ENCODE measurements around the gene MAP3K14.

- TF ChIP-seq TAF1 (IDR thresholded peaks at IDR 0.05; ENCODE audit: low read depth) = peak; percentile 63; the same call in 1 of the 2 replicates
- TF ChIP-seq YY1 (IDR thresholded peaks at IDR 0.05; ENCODE audit: low read depth) = no peak; the same call in 1 of the 2 replicates
- peak; percentile 61 for TF ChIP-seq USF1 (IDR thresholded peaks at IDR 0.05)
- TF ChIP-seq TEAD4 (IDR thresholded peaks at IDR 0.05) = peak; percentile 7
- TF ChIP-seq RAD21 (IDR thresholded peaks at IDR 0.05; ENCODE audit: low read depth) = no peak
- peak; percentile 81 for TF ChIP-seq MAX (IDR thresholded peaks at IDR 0.05)
- TF ChIP-seq TCF12 (IDR thresholded peaks at IDR 0.05; ENCODE audit: low read depth) = no peak; the same call in 1 of the 2 replicates
- TF ChIP-seq FOXM1 (IDR thresholded peaks at IDR 0.05; ENCODE audit: borderline replicate concordance, low read depth) = no peak
- TF ChIP-seq EP300 (IDR thresholded peaks at IDR 0.05; ENCODE audit: borderline replicate concordance) = 0 out of 2 replicates have a peak, but pooled peaks have one; percentile 13
- no peak for TF ChIP-seq CEBPB (IDR thresholded peaks at IDR 0.05)
- TF ChIP-seq REST (IDR thresholded peaks at IDR 0.05; ENCODE audit: low read depth) = 0 out of 2 replicates have a peak, but pooled peaks have one; percentile 11
- TF ChIP-seq EGR1 (IDR thresholded peaks at IDR 0.05) = peak; percentile 62; the same call in 1 of the 2 replicates
- TF ChIP-seq ZBTB7A (IDR thresholded peaks at IDR 0.05; ENCODE audit: low read depth) = no peak; the same call in 1 of the 2 replicates
- peak; percentile 29; the same call in 1 of the 2 replicates for TF ChIP-seq NFIC (IDR thresholded peaks at IDR 0.05)
These were observed 69.2 kb downstream of the MAP3K14 start for GRCh38 chr17:45247429-45248131.

Data from Ishikawa (cell line).